K562 (cell line): ENCODE results near the gene REX1BD. TPM values are rescaled to one million over a fixed set of nuclear protein-coding genes. Genes with fewer than 3 reads are reported as not detected.

Source experiments
- BRCA1 ChIP-seq, 2 experiments: fragments of 450-650 bp in 1 of 2; sonication (generic) in 1 of 2; formaldehyde crosslinking in 1 of 2; IDR thresholded peaks; 2 replicates each; pipeline versions ENCODE4 v1.5.0 to v1.6.1; 2017 to 2020; ENCODE audit warnings: mild to moderate bottlenecking in 1 of 2, missing genetic modification reagents in 1 of 2
- MGA ChIP-seq: fragments of 450-650 bp; IDR thresholded peaks from 2 replicates; pipeline ENCODE4 v1.6.1; 2016; ENCODE audit warnings: mild to moderate bottlenecking, moderate library complexity
- SETDB1 ChIP-seq: IDR thresholded peaks from one replicate; pipeline ENCODE4 v1.6.1; 2012; ENCODE audit warnings: low read length, control low read depth, inconsistent platforms
- polyA plus RNA-seq, 8 experiments: library from polyadenylated mRNA; depleted of rRNA in 4 of 8; stranded (reverse) in 5 of 8; unstranded in 3 of 8; fragments of >200 nt; fragmentation: Nextera tagmentation in 2 of 8; fragmentation: Illumina TruSeq in 1 of 8; extraction: Ambion mirVana in 2 of 8; extraction: Trizol in 1 of 8; gene quantifications; 2 replicates each; pipeline versions ENCODE4 v1.2.1 to v1.2.3, GENCODE V29; 2011 to 2014; ENCODE audit warnings: inconsistent platforms in 1 of 8, missing spikeins in 1 of 8
- total RNA-seq, 7 experiments: library from RNA; depleted of rRNA in 6 of 7; stranded (reverse); fragments of >200 nt in 6 of 7; fragmentation: Illumina TruSeq in 2 of 7; extraction: Trizol in 2 of 7; gene quantifications; 2 replicates each; pipeline versions ENCODE4 v1.2.1 to v1.2.3, GENCODE V29; 2011 to 2021; ENCODE audit warnings: low replicate concordance in 1 of 7
- TF ChIP-seq, protein P1 (sequence below), 3 experiments: fragments of 200-800 bp in 1 of 3; fragments of 250-450 bp in 1 of 3; fragments of 450-650 bp in 1 of 3; sonication (Bioruptor Pico) in 1 of 3; sonication (Bioruptor generic) in 1 of 3; formaldehyde crosslinking in 1 of 3; IDR thresholded peaks; 2 replicates each; pipeline versions ENCODE4 v1.6.1 to v1.8.0; 2016 to 2022; ENCODE audit warnings: mild to moderate bottlenecking in 2 of 3, missing genetic modification characterization in 2 of 3, missing compliant biosample characterization in 1 of 3, moderate library complexity in 1 of 3
- TF ChIP-seq, protein P2 (sequence below): fragments of 250-450 bp; sonication (Bioruptor Pico); IDR thresholded peaks from 2 replicates; pipeline ENCODE4 v1.4.0; 2020; ENCODE audit warnings: mild to moderate bottlenecking, moderate library complexity, borderline replicate concordance

The REX1BD gene
- total and polyA plus RNA-seq, 9 of the 15 experiments (the other 6 are each of a cell fraction or from before 2014, with no cell fraction given) = 1.9 to 136 (median 13.8) TPM

- peak; percentile 56 for TF ChIP-seq MGA
- no peak for TF ChIP-seq BRCA1 (IDR thresholded peaks at IDR 0.05)
- TF ChIP-seq BRCA1 (CRISPR knock-in tag; IDR thresholded peaks at IDR 0.05) = no peak
- TF ChIP-seq SETDB1 = no peak
- TF ChIP-seq, protein P1, sequence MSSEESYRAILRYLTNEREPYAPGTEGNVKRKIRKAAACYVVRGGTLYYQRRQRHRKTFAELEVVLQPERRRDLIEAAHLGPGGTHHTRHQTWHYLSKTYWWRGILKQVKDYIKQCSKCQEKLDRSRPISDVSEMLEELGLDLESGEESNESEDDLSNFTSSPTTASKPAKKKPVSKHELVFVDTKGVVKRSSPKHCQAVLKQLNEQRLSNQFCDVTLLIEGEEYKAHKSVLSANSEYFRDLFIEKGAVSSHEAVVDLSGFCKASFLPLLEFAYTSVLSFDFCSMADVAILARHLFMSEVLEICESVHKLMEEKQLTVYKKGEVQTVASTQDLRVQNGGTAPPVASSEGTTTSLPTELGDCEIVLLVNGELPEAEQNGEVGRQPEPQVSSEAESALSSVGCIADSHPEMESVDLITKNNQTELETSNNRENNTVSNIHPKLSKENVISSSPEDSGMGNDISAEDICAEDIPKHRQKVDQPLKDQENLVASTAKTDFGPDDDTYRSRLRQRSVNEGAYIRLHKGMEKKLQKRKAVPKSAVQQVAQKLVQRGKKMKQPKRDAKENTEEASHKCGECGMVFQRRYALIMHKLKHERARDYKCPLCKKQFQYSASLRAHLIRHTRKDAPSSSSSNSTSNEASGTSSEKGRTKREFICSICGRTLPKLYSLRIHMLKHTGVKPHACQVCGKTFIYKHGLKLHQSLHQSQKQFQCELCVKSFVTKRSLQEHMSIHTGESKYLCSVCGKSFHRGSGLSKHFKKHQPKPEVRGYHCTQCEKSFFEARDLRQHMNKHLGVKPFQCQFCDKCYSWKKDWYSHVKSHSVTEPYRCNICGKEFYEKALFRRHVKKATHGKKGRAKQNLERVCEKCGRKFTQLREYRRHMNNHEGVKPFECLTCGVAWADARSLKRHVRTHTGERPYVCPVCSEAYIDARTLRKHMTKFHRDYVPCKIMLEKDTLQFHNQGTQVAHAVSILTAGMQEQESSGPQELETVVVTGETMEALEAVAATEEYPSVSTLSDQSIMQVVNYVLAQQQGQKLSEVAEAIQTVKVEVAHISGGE (CRISPR knock-in tag; IDR thresholded peaks at IDR 0.05) = no peak
- TF ChIP-seq, protein P2, sequence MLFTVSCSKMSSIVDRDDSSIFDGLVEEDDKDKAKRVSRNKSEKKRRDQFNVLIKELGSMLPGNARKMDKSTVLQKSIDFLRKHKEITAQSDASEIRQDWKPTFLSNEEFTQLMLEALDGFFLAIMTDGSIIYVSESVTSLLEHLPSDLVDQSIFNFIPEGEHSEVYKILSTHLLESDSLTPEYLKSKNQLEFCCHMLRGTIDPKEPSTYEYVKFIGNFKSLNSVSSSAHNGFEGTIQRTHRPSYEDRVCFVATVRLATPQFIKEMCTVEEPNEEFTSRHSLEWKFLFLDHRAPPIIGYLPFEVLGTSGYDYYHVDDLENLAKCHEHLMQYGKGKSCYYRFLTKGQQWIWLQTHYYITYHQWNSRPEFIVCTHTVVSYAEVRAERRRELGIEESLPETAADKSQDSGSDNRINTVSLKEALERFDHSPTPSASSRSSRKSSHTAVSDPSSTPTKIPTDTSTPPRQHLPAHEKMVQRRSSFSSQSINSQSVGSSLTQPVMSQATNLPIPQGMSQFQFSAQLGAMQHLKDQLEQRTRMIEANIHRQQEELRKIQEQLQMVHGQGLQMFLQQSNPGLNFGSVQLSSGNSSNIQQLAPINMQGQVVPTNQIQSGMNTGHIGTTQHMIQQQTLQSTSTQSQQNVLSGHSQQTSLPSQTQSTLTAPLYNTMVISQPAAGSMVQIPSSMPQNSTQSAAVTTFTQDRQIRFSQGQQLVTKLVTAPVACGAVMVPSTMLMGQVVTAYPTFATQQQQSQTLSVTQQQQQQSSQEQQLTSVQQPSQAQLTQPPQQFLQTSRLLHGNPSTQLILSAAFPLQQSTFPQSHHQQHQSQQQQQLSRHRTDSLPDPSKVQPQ (CRISPR knock-in tag) = no peak
Measured at GRCh38 chr19:18587962-18588610, 512 bp upstream of the REX1BD start (continued).
